GM21381 (cell line): ENCODE measurements around the gene AKR1D1.
A peak's percentile ranks its signal among the peaks of the same experiment; 100 is the strongest.
"Not testable (repeated sequence)": the region's sequence is repeated elsewhere in the genome, so short reads cannot be mapped to it uniquely, and the experiment has no call there.

Experiments
- ATAC-seq: cut with Tn5 transposase; IDR thresholded peaks from one replicate; pipeline ENCODE4 v1.9.1; 2021; ENCODE audit warnings: mild to moderate bottlenecking, moderate library complexity; ENCODE audit not compliant: unreplicated experiment

The AKR1D1 gene, protein sequence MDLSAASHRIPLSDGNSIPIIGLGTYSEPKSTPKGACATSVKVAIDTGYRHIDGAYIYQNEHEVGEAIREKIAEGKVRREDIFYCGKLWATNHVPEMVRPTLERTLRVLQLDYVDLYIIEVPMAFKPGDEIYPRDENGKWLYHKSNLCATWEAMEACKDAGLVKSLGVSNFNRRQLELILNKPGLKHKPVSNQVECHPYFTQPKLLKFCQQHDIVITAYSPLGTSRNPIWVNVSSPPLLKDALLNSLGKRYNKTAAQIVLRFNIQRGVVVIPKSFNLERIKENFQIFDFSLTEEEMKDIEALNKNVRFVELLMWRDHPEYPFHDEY

DNA sequence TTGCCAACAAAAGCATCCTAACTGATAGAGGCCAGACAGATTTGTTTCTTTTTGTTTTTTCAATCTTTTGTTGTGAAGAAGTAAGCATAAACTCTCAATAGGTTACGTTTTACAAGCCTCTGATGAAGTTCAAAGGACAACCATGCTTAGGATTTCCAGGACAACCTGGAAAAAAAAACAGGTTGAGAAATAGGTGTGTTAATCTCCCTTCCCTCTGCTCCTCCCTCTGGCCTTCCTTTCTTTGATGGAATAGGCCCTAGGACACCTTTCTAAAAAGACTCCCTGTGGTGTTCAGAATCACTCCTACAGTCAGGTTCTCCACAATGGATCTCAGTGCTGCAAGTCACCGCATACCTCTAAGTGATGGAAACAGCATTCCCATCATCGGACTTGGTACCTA is at the start of gene AKR1D1:
Gene AKR1D1, plus strand, starts transcription at position 264 of the 400 bp plus-strand sequence. Its CDS starts 60 bp downstream, at position 324.
- ATAC-seq = no peak

DNA sequence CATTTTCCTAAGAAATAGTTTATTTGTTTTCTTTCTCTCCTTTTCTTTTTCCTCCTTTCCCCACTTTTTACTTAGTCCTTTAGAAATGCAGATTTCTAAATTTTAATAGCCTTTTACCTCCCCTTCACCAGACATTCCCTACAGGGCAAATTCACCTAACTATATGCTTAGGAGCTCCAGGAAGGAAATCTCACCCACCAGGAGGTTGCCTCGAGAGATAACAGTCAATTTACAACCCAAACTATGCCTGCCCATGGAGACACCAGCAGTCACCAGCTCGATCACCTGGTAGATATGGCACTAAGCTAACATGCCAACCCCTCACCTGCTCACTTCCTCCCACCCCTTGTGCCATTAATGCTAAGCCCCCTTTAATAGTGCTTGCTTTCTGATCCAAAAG is 49.2 kb upstream of the AKR1D1 start:
- no peak for ATAC-seq

DNA sequence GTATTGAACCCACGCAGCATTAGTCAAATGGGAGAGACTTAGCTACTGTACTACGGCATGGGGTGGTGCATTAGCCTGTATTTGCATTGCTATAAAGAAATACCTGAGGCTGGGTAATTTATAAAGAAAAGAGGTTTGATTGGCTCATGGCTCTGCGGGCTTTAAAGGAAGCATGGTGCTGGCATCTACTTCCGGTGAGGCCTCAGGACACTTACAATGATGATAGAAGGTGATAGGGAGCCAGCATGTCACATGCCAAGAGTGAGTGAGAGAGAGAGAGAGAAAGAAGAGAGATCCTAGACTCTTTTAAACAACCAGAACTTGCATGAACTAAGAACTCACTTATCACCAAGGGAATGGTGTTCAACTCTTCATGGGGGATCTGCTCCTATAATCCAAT is 47.1 kb upstream of the AKR1D1 start:
- ATAC-seq = no peak

DNA sequence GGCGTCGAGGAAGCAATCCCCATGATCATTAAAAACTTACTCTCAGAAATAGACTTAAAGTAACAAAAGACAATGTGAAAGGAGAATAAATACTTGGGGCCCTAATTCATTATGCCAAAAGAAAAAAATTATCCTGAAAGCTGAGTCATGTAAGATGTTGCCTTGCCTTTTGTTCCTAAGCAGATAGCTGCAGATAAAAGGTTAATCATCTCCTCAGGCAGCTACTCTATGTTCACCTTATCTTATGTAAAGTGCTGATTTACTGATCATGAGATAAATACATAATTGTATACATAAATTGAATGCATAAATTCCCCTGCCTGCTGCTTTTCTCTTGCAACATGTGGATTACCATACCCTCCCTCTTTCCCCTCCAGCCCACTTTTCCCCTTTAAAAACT is 46.3 kb upstream of the AKR1D1 start:
- no peak for ATAC-seq

DNA sequence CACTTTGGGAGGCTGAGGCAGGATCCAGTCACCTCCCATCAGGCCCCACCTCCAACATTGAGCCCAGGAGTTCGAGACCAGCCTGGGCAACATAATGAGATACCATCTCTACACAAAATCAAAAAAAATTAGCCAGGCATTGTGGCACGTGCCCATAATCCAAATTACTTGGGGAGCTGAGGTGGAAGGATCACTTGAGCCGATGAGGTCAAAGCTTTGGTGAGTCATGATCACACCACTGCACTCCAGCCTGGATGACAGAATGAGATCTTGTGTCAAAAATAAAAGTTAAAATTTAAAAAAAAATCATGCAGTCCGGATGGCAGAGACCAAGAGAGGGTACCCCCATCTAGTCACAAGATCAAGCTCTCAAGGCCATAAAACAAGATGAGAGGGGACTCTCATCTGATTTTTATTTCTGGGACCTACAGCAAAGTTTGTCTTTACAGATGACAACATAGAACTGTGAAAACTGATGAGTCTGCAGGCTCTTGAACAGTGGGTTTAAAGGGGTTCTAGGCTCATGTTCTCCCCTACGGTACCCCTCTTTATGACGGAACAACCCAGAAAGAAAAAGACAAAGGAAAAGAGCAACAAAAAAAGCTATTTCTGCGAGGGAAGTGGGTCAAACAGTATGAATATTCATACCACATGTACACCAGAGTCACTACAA is 45.4 kb upstream of the AKR1D1 start:
- ATAC-seq = no peak

DNA sequence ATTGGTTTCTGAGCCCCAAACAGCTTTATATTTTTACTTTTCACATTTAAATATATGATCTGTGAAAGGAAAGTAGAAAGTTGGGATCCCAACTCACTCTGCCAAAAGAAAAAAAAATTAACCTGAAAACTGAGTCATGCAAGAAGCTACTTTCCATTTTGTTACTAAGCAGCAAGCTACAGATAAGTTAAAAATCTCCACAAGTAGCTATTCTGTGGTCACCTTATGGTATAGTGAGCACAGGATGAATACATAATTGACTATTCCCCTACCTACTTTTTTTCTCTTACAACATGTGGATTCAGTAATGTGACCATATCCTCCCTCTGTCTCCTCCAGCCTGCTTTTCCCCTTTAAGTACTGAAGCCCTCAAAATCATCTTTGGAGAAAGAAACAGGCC is 44.1 kb upstream of the AKR1D1 start:
- ATAC-seq = peak; percentile 50

DNA sequence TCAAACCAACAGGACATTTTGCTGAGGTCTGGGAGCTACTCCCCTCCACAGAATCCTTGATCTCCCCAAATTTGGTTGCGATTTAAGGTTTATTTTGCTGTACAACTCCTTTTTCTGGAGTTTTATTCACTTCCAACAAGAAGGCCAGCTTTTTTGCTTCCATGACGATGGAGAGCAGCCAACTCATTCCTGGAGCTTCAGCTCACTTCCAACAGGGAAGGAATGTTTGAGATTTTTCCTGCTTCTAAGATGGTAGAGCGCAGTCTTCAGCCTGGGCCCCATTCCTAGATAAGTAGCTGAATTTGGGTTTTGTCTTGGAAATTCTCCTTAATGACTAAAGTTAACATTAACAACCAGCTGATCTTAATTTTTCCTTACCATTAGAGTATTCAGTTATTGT is 43.5 kb upstream of the AKR1D1 start:
- no peak for ATAC-seq

DNA sequence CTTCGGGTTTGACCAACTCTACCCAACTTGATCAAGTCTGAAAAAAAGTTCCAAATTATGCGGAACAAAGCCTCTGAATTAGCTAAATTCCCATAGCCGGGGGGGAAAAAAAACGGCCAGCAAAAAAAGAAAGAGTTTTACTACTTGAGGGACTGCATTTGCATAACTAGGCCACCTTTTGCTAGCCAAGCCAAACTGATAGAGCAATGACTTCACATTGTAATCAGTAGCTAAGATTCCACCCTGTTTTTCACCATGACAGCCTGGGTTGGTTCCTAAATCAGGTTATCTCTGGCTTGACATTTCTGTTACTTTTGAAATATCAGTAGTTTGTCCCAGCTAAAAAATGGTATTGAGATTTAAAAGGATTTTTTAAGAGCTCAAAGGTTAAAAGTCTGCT is 43.0 kb upstream of the AKR1D1 start:
- no peak for ATAC-seq

DNA sequence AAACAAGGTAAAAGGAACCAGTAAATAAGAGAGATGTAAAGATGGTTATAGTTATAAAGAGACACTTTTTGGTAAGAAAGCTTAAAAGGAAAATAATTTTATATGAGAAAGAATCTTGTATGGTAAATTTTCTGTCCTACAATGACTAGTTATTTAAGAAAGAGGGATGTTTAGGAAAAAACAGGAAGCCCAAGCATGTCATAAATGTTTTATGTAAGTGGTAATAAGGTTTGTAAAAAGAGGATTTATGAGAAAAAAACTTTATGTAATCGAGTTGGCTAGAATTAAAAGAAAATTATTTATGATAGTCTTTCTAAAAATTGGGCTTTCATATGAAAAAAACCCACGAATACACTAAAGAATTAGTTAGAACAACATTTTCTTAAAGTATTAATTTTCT is 40.1 kb upstream of the AKR1D1 start:
- ATAC-seq = no peak

DNA sequence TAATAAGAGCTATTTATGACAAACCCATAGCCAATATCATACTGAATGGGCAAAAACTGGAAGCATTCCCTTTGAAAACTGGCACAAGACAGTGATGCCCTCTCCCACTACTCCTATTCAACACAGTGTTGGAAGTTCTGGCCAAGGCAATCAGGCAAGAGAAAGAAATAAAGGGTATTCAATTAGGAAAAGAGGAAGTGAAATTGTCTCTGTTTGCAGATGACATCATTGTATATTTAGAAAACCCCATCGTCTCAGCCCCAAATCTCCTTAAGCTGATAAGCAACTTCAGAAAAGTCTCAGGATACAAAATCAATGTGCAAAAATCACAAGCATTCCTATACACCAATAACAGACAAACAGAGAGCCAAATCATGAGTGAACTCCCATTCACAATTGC is 36.2 kb upstream of the AKR1D1 start:
- ATAC-seq = not testable (repeated sequence)

DNA sequence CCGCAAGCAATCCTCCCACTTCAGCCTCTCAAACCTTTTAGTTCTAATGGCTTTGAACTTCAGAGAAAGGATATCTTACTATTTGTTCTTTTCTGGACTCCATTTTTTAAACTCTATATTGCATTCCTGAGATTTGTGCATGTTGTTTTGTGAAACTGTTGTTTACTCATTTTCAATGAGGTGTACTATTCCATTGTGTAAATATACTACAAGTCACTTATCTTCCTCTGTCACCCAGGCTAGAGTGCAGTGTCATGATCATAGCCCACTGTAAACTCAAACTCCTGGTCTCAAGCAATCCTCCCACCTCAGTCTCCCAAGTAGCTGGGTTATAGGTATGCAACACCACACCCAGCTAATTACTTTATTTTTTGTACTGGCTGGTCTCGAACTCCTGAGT is 31.4 kb upstream of the AKR1D1 start:
- no peak for ATAC-seq

DNA sequence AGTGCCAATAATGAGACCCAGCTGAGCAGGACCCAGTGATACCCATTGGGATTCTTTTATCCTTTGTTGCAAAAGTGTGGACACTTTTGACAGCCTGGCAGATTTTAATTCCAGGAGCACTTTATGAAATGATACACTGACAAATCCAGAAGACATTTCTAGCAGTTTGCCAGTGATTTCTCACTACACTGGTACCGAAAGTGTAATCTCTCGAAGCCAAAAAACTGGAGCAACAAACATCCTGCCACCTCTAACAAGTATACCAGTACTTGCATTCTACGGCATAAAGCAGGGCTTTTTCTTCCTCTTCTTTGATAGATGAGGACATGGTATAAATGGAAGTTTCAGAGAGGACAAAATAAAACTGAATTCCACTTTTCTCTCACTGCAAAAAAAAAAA is 28.4 kb upstream of the AKR1D1 start:
- ATAC-seq = no peak

DNA sequence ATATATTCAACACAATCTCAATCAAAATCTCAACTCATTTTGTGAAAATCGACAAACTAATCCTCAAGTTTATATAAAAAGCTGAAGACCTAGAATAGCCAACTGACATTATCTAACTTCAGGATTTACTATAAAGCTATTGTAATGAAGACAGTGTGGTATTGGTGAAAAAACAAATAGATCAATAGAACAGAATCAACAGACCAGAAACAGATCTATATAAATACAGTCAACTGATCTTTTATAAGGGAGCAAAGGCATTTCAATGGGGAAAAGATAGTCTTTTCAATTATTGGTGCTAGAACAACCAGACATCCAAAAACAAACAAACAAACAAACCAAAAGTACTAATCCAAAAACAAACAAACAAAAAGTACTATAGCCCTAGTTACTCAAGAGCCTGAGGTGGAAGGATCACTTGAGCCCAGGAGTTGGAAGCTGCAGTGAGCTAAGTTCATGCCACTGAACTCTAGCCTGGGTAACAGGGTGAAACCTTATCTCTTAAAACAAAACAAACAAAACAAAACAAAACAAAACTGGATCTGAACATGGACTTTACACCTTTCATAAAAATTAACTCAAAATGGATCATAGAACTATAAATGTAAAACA is 26.6 kb upstream of the AKR1D1 start:
- no peak for ATAC-seq

DNA sequence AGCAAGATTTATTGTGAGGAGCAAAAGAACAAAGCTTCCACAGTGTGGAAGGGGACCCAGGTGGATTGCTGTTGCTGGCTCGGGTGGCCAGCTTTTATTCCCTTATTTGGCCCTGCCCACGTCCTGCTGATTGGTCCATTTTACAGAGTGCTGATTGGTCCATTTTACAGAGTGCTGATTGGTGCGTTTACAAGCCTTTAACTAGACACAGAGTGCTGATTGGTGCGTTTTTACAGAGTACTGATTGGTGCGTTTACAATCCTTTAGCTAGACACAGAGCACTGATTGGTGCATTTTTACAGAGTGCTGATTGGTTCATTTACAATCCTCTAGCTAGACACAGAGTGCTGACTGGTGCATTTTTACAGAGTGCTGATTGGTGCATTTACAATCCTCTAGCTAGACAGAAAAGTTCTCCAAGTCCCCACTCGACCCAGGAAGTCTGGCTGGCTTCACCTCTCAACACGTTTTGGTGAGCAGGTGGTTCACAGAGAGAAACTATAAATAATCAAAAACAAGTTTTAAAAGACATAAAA is 24.5 kb upstream of the AKR1D1 start:
- ATAC-seq = not testable (repeated sequence)

DNA sequence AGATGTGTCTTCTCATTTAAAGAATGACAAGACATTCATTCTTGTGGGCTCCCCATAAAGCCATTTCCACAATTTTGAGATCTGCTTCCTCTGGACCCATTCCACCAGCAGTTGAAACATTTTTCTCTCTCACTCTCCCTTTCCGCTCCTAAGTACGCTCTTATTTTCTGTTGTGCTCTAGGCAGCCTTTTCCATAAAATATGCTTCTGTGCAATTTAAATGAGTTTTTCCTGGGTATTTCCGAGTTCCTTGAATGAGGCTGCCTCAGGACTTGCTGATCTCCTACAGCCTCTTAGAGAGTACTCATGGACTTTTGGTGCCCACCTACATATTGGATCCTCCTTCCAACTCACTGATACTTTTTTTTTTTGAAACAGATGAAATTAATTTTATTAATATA is 23.6 kb upstream of the AKR1D1 start:
- ATAC-seq = no peak

DNA sequence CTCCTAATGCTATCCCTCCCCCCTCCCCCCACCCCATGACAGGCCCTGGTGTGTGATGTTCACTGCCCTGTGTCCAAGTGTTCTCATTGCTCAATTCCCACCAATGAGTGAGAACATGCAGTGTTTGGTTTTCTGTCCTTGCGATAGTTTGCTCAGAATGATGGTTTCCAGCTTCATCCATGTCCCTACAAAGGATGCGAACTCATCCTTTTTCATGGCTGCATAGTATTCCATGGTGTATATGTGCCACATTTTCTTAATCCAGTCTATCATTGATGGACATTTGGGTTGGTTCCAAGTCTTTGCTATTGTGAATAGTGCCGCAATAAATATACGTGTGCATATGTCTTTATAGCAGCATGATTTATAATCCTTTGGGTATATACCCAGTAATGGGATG is 20.6 kb upstream of the AKR1D1 start:
- not testable (repeated sequence) for ATAC-seq

DNA sequence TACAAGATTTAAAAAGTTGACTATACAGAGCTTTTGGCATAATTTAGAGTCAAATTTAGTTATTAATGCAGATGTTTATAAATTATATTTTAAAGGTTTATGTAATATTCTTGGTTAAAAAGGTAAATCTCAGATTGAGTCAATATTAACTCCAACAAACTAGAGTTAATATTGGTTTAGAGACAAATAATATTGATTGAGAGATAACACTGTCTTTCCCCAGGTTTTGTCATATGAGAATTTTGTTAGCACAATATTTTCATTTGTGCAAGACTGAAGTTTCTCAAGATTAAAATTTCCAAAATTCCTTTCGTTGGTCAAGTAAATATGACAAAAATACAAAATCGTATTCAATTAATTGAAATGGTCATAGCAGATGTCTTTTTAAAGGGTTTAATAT is 12.9 kb upstream of the AKR1D1 start:
- no peak for ATAC-seq

DNA sequence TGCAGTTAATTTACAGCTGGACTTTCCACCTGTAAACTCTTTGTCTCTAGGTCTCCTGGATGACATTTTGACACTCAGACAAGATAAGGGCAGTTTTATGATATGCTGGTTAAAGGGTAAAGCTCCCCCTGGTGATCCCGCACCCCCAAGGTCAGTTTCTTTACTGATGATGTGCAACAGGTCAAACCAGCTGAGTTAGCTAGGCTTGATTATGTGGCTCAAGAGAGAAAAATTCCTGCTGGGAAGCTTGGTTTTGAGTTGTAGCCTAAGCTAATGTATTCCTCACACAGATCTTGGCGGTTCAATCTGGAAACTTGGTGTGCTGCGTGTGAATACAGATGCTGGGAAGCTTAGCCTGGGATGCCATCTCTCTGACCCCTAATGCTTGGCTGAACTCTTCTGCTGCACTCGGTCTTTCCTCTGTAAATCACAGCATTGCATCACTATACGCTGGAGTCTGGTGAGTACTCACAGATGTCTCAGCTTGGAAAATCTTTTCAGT is 11.4 kb upstream of the AKR1D1 start:
- no peak for ATAC-seq

DNA sequence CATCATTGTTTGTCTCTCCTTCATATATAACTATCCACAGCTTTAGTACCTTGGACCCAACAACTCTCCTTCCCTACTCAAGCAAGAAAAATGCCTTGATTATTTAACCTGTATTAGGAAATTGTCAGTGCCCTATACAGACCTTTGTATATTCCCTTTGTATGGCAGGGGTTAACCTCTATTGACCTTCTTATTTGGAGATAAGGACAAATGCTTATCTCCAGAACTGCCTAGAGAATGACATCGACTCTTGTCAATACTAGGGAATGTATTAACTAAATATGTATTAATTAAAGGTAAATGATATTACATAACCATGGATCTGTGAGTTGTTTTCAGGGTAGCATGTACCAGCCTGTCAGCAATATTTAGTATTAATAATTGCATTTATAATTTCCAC is 10.4 kb upstream of the AKR1D1 start:
- ATAC-seq = no peak

DNA sequence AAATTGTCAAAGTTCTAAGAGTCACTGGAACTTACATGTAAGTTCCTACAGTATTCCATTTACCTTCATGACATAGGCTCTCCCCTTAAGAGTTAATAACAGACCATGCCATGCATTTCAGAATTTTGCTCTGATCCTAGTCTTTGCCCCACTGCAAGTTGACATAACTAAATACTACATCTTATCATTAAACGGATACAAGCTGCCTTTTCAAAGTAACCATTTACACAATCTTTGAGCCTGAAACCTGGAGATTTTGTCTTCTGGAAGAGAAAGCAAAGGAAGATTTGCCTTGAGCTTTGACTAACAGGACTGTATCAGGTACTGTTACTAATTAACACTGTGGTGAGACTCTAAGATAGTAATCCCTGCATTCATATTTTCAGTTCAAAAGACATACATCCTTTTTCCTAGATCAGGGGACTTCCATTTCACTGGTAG is 9.3 kb upstream of the AKR1D1 start:
- ATAC-seq = peak; percentile 80

DNA sequence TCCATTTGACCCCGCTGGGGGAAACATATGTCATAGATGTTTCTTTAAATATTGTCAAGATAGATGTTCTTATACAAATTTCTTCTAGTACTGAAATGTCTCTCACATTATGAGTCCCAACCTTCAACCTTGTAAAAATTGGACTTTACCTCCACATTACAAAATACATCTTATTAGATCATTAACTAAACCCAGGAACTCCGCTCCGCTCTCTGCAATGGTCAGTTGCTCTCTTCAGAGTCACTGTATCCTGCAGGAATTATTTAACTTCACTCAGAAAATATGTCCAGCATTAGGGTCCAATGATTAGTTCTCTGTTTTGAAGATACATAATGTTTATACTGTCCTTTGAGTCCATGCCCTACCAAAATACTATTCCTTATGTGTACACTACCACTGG is 8.5 kb upstream of the AKR1D1 start:
- ATAC-seq = no peak

DNA sequence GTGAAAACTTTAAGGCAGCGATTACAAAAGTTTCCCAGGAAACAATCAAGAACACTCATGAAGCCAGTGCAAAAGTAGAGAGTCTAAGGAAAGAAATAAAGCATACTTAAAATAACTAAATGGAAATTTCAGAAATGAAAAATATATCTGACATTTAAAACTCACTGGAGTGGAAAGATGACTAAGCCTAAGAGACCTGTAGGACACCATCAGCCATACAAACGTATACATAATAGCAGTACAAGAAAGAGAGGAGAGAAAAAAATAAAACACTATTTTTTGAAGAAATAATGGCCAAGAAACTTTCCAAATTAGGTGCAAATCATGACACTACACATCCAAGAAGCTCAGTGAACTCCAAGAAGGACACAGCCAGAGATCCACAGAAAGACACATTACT is 5.4 kb upstream of the AKR1D1 start:
- ATAC-seq = no peak
